Esophagus squamous epithelium (tissue), 4 donors: ENCODE measurements around the gene RPGRIP1L.

ENCODE experiments used
- POLR2A ChIP-seq, 4 donors: fragments of 450-650 bp; IDR thresholded peaks; one replicate each; pipeline ENCODE4 v1.6.1; 2017; ENCODE audit warnings: antibody characterized with exemption in 4 of 4, mild to moderate bottlenecking in 4 of 4, moderate library complexity in 3 of 4
- TF ChIP-seq, protein P1 (sequence below), 6 experiments: fragments of 450-650 bp in 4 of 6; fragments of 200-600 bp in 2 of 6; sonication (generic) in 2 of 6; IDR thresholded peaks; one replicate each; pipeline ENCODE4 v1.5.1; 2016 to 2019; ENCODE audit warnings: antibody characterized with exemption in 6 of 6, mild to moderate bottlenecking in 4 of 6, moderate library complexity in 4 of 6

DNA sequence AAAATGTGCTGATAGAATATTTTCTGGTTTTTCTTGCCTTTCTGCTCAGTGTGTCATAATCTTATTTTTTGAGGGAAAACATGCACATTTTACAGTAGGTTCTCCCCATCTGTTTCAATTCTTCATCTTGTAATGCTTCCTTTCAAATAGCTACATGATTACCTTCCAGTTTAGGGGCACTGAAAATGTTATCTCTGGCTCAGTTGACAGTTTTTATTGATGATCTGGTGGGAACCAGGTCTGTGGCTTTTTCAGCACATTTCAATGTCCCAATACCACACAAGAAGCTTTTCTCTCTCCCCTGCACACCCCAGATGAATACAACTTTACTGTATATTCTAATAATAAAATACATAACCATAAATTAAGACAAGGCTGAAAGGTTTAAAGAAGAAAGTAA is 36.8 kb upstream of the RPGRIP1L start:
- TF ChIP-seq, protein P1, sequence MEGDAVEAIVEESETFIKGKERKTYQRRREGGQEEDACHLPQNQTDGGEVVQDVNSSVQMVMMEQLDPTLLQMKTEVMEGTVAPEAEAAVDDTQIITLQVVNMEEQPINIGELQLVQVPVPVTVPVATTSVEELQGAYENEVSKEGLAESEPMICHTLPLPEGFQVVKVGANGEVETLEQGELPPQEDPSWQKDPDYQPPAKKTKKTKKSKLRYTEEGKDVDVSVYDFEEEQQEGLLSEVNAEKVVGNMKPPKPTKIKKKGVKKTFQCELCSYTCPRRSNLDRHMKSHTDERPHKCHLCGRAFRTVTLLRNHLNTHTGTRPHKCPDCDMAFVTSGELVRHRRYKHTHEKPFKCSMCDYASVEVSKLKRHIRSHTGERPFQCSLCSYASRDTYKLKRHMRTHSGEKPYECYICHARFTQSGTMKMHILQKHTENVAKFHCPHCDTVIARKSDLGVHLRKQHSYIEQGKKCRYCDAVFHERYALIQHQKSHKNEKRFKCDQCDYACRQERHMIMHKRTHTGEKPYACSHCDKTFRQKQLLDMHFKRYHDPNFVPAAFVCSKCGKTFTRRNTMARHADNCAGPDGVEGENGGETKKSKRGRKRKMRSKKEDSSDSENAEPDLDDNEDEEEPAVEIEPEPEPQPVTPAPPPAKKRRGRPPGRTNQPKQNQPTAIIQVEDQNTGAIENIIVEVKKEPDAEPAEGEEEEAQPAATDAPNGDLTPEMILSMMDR (IDR thresholded peaks at IDR 0.05), result no peak
- TF ChIP-seq POLR2A (IDR thresholded peaks at IDR 0.05), result no peak
